WTC11 (cell line): ENCODE measurements around the gene TMEM250. TPM values are rescaled to one million over a fixed set of nuclear protein-coding genes. Genes with fewer than 3 reads are reported as not detected.

ENCODE experiments used
- ATAC-seq: fragments of 200-7000 bp; cut with Tn5 transposase; 2 replicates; pipeline ENCODE4 v1.10.0; 2021; ENCODE audit warnings: mild to moderate bottlenecking, moderate library complexity
- CTCF ChIA-PET: fragments of 300-600 bp; sonication (Branson Sonifier 250); formaldehyde crosslinking; loops from one replicate; lab custom pipeline; 2021; ENCODE audit warnings: antibody characterized with exemption; lab: Charles Lee
- POLR2A ChIA-PET: fragments of 350-600 bp; sonication (Branson Sonifier 250); formaldehyde crosslinking; loops from one replicate; lab custom pipeline; 2021; ENCODE audit warnings: antibody characterized with exemption; lab: Charles Lee
- DNase-seq: peaks from one replicate; pipeline ENCODE4 v3.0.0; 2021; ENCODE audit warnings: low spot score
- H3K27ac Mint-ChIP-seq: 2 replicates; pipeline ENCODE4 v1.8.0; 2021; ENCODE audit warnings: mixed read lengths
- H3K27me3 Mint-ChIP-seq: 2 replicates; pipeline ENCODE4 v1.8.0; 2021; ENCODE audit warnings: low read depth, mild to moderate bottlenecking, moderate library complexity, mixed read lengths
- H3K36me3 Mint-ChIP-seq: 2 replicates; pipeline ENCODE4 v1.8.0; 2021; ENCODE audit warnings: mixed read lengths
- H3K4me1 Mint-ChIP-seq: 2 replicates; pipeline ENCODE4 v1.8.0; 2022; ENCODE audit warnings: mixed read lengths
- H3K4me3 Mint-ChIP-seq: 2 replicates; pipeline ENCODE4 v1.8.0; 2021; ENCODE audit warnings: mild to moderate bottlenecking, moderate library complexity, mixed read lengths
- H3K9me3 Mint-ChIP-seq: 2 replicates; pipeline ENCODE4 v1.8.0; 2021; ENCODE audit warnings: mixed read lengths
- ATF1 ChIP-seq: sonication (generic); formaldehyde crosslinking; IDR thresholded peaks from 2 replicates; pipeline ENCODE4 v1.8.1; 2023; ENCODE audit warnings: mild to moderate bottlenecking, moderate library complexity, missing genetic modification reagents
- CREM ChIP-seq: sonication (generic); formaldehyde crosslinking; IDR thresholded peaks from 2 replicates; pipeline ENCODE4 v1.8.1; 2022; ENCODE audit warnings: mild to moderate bottlenecking, missing genetic modification reagents, moderate library complexity
- E2F4 ChIP-seq: sonication (generic); formaldehyde crosslinking; IDR thresholded peaks from 2 replicates; pipeline ENCODE4 v1.8.1; 2022; ENCODE audit warnings: low read depth, mild to moderate bottlenecking, moderate library complexity, missing genetic modification reagents, borderline replicate concordance
- ELF4 ChIP-seq: sonication (generic); formaldehyde crosslinking; IDR thresholded peaks from 2 replicates; pipeline ENCODE4 v1.8.1; 2022; ENCODE audit warnings: low read depth, mild to moderate bottlenecking, moderate library complexity, missing genetic modification reagents
- ERG ChIP-seq: fragments of 250-450 bp; sonication (Bioruptor Pico); IDR thresholded peaks from 2 replicates; pipeline ENCODE4 v1.8.0; 2021; ENCODE audit warnings: mild to moderate bottlenecking
- ESRRA ChIP-seq: sonication (generic); formaldehyde crosslinking; IDR thresholded peaks from 2 replicates; pipeline ENCODE4 v1.8.1; 2022; ENCODE audit warnings: mild to moderate bottlenecking, missing genetic modification reagents, borderline replicate concordance
- GABPB1 ChIP-seq: sonication (generic); formaldehyde crosslinking; IDR thresholded peaks from 2 replicates; pipeline ENCODE4 v1.8.1; 2023; ENCODE audit warnings: mild to moderate bottlenecking, missing genetic modification reagents
- MXD4 ChIP-seq: fragments of 250-450 bp; sonication (Bioruptor Pico); IDR thresholded peaks from 2 replicates; pipeline ENCODE4 v1.8.0; 2021; ENCODE audit warnings: mild to moderate bottlenecking, moderate library complexity, borderline replicate concordance
- MYBL2 ChIP-seq: sonication (generic); formaldehyde crosslinking; IDR thresholded peaks from 2 replicates; pipeline ENCODE4 v1.8.1; 2023; ENCODE audit warnings: mild to moderate bottlenecking, moderate library complexity, missing genetic modification reagents
- NR1H2 ChIP-seq: sonication (generic); formaldehyde crosslinking; IDR thresholded peaks from 2 replicates; pipeline ENCODE4 v1.9.0; 2021; ENCODE audit warnings: mild to moderate bottlenecking, moderate library complexity, missing genetic modification reagents
- PRRX2 ChIP-seq: fragments of 250-450 bp; sonication (Bioruptor Pico); IDR thresholded peaks from 2 replicates; pipeline ENCODE4 v1.8.0; 2021; ENCODE audit warnings: mild to moderate bottlenecking
- RORB ChIP-seq: fragments of 250-450 bp; sonication (Bioruptor Pico); IDR thresholded peaks from 2 replicates; pipeline ENCODE4 v1.9.0; 2021; ENCODE audit warnings: mild to moderate bottlenecking
- TEAD4 ChIP-seq: sonication (generic); formaldehyde crosslinking; IDR thresholded peaks from 2 replicates; pipeline ENCODE4 v1.8.0; 2022; ENCODE audit warnings: mild to moderate bottlenecking, missing genetic modification reagents
- ZNF219 ChIP-seq: sonication (generic); formaldehyde crosslinking; IDR thresholded peaks from 2 replicates; pipeline ENCODE4 v1.8.0; 2023; ENCODE audit warnings: missing genetic modification reagents, mild to moderate bottlenecking, borderline replicate concordance
- ZNF416 ChIP-seq: fragments of 250-450 bp; sonication (Bioruptor Pico); IDR thresholded peaks from 2 replicates; pipeline ENCODE4 v1.9.0; 2021; ENCODE audit warnings: mild to moderate bottlenecking, inconsistent platforms
- total RNA-seq: library from RNA; stranded (reverse); gene quantifications from 3 replicates; pipeline ENCODE4 v1.2.3, GENCODE V29; 2021
- TF ChIP-seq, protein P1 (sequence below): sonication (generic); formaldehyde crosslinking; IDR thresholded peaks from 2 replicates; pipeline ENCODE4 v1.8.0; 2022; ENCODE audit warnings: mild to moderate bottlenecking, missing genetic modification reagents
- TF ChIP-seq, protein P2 (sequence below): sonication (generic); formaldehyde crosslinking; IDR thresholded peaks from 2 replicates; pipeline ENCODE4 v1.8.1; 2022; ENCODE audit warnings: mild to moderate bottlenecking, moderate library complexity, missing genetic modification reagents
- TF ChIP-seq, protein P3 (sequence below): fragments of 250-450 bp; sonication (Bioruptor Pico); IDR thresholded peaks from 2 replicates; pipeline ENCODE4 v1.9.0; 2021; ENCODE audit warnings: mild to moderate bottlenecking

The TMEM250 gene
- total RNA-seq, 1 experiment from 2014 or later = 39.4 TPM

DNA sequence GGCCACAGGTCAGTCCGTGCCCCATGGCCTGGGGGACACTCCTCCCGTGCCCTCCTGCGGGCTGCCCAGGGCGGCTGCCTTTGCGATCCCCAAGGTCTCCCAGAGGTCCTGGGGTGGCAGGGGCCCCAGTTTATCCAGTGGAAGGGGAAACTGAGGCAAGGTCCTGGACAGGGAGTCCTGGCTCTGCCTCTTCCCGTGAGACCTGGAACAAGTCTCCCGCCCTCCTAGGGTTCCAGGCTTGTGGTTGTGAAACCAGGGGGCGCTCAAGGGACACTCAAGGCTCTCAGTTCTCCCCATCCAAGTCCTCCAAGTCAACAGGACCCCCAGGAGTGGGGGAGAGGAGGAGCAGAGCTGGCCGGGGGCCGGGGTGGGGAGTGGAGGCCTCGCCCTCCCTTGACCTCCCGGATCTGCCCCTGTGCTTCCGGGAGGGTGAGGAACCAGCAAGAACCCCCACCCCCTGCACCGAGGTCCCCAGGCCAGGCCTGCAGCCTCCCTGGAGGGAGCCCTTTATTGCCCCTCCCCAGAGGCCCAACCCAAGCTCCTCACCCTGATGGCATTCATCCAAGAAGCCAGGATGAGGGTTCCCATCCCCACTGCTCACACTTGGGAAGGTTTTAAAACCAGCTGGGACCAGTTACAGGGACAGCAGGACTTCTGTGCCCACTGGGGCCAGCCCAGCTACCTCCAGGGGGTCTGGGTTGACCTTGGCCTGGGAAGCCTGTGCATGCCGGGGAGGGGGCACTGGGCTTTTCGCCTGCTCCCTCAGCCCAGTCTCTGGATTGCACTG is 24.7 kb upstream of the TMEM250 start (continued):
- TF ChIP-seq E2F4 (CRISPR knock-in tag) (no peak), ESRRA (CRISPR knock-in tag) (no peak), MYBL2 (CRISPR knock-in tag) (no peak), ZNF219 (no peak)

DNA sequence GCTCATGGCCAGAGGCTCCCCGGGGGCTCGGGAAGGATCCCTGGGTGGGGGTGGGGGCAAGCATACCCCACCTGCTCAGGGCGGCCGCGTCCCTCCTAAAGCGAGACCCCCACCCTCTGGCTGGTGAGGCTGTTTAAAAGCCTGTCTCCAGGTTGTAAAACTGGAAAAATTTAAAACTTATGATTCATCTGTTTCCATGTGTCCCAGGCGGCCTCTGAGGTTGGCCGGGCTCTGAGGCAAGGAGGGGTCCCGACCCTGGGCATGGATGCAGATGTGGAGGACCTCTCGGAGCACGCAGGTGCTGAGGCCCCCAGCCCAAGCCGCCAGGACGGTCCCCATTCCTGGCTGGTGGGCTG is 24.2 kb upstream of the TMEM250 start:
- Mint-ChIP-seq H3K4me1 (peaks cover 12% of the 10 kb centered on the region), H3K9me3 (no peaks in the 10 kb centered on the region), H3K27ac (no peak overlapping the region), H3K36me3 (no peaks in the 10 kb centered on the region), H3K27me3 (no peaks in the 10 kb centered on the region), H3K4me3 (no peak overlapping the region)
- ChIA-PET CTCF (interaction anchor here (1.0 to 4.3 kb wide), 3 partner anchors 13 to 74 kb away, joined by 3 to 22 read pairs (median 4); no protein-coding TSS in a partner anchor), POLR2A (no interaction called here)
- TF ChIP-seq ATF1 (CRISPR knock-in tag) (no peak), ZNF416 (no peak), ELF4 (CRISPR knock-in tag) (no peak), NR1H2 (CRISPR knock-in tag) (no peak), RORB (CRISPR knock-in tag) (no peak), TEAD4 (CRISPR knock-in tag) (no peak), ERG (CRISPR knock-in tag) (no peak), GABPB1 (CRISPR knock-in tag) (no peak), MXD4 (CRISPR knock-in tag) (no peak), PRRX2 (CRISPR knock-in tag) (no peak), CREM (no peak)
- TF ChIP-seq, protein P1, sequence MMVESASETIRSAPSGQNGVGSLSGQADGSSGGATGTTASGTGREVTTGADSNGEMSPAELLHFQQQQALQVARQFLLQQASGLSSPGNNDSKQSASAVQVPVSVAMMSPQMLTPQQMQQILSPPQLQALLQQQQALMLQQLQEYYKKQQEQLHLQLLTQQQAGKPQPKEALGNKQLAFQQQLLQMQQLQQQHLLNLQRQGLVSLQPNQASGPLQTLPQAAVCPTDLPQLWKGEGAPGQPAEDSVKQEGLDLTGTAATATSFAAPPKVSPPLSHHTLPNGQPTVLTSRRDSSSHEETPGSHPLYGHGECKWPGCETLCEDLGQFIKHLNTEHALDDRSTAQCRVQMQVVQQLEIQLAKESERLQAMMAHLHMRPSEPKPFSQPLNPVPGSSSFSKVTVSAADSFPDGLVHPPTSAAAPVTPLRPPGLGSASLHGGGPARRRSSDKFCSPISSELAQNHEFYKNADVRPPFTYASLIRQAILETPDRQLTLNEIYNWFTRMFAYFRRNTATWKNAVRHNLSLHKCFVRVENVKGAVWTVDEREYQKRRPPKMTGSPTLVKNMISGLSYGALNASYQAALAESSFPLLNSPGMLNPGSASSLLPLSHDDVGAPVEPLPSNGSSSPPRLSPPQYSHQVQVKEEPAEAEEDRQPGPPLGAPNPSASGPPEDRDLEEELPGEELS (CRISPR knock-in tag) = no peak
- TF ChIP-seq, protein P2, sequence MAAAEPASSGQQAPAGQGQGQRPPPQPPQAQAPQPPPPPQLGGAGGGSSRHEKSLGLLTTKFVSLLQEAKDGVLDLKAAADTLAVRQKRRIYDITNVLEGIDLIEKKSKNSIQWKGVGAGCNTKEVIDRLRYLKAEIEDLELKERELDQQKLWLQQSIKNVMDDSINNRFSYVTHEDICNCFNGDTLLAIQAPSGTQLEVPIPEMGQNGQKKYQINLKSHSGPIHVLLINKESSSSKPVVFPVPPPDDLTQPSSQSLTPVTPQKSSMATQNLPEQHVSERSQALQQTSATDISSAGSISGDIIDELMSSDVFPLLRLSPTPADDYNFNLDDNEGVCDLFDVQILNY (CRISPR knock-in tag) = no peak
- TF ChIP-seq, protein P3, sequence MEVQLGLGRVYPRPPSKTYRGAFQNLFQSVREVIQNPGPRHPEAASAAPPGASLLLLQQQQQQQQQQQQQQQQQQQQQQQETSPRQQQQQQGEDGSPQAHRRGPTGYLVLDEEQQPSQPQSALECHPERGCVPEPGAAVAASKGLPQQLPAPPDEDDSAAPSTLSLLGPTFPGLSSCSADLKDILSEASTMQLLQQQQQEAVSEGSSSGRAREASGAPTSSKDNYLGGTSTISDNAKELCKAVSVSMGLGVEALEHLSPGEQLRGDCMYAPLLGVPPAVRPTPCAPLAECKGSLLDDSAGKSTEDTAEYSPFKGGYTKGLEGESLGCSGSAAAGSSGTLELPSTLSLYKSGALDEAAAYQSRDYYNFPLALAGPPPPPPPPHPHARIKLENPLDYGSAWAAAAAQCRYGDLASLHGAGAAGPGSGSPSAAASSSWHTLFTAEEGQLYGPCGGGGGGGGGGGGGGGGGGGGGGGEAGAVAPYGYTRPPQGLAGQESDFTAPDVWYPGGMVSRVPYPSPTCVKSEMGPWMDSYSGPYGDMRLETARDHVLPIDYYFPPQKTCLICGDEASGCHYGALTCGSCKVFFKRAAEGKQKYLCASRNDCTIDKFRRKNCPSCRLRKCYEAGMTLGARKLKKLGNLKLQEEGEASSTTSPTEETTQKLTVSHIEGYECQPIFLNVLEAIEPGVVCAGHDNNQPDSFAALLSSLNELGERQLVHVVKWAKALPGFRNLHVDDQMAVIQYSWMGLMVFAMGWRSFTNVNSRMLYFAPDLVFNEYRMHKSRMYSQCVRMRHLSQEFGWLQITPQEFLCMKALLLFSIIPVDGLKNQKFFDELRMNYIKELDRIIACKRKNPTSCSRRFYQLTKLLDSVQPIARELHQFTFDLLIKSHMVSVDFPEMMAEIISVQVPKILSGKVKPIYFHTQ = no peak
- no peak for DNase-seq
- ATAC-seq = peak; percentile 28
